Activated effector memory CD4-positive, alpha-beta T cell treated with Interleukin-2 at 50 U/mL for 16 hours (primary cell): ENCODE data around the gene MARCKSL1.
"Not testable (repeated sequence)": the region's sequence is repeated elsewhere in the genome, so short reads cannot be mapped to it uniquely, and the experiment has no call there.

Source experiments
- DNase-seq: peaks from one replicate; pipeline ENCODE4 v3.0.0-alpha.2; 2020

Gene MARCKSL1

GRCh38 chr1:32284777-32285176, 51.3 kb downstream of the MARCKSL1 start:
- DNase-seq = not testable (repeated sequence)
